T-helper 9 cell (primary cell): ENCODE data around the gene ACVR2A.

Experiments used
- DNase-seq: peaks from one replicate; pipeline ENCODE4 v3.0.0-alpha.2; 2020

ACVR2A gene

DNA sequence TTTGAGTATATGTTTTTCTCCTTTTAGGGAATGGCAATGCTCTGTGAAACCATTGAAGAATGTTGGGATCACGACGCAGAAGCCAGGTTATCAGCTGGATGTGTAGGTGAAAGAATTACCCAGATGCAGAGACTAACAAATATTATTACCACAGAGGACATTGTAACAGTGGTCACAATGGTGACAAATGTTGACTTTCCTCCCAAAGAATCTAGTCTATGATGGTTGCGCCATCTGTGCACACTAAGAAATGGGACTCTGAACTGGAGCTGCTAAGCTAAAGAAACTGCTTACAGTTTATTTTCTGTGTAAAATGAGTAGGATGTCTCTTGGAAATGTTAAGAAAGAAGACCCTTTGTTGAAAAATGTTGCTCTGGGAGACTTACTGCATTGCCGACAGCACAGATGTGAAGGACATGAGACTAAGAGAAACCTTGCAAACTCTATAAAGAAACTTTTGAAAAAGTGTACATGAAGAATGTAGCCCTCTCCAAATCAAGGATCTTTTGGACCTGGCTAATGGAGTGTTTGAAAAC, 82.3 kb downstream of the ACVR2A start:
- no peak for DNase-seq

DNA sequence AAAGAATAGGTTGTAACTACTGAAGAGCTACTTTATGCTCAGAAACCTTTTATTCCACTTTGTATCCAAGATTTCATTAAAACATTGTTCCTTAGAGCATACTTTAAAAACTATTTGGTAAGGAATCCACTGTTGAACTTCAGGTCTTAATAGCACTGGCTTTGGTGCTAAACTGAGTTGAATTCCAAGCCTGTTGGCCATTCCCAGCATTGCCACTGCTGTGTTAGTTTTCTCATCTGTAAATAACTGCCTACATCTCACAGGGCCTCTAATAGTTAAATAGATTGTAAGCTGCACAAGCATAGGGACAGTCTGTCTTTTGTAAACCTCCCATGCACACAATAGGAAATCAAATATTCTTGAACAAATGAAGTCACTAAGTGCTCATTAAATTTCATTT, 89.1 kb downstream of the ACVR2A start:
- no peak for DNase-seq

- DNase-seq: no peak
Measured at GRCh38 chr2:147934881-147935620, 90.2 kb downstream of the ACVR2A start.

DNA sequence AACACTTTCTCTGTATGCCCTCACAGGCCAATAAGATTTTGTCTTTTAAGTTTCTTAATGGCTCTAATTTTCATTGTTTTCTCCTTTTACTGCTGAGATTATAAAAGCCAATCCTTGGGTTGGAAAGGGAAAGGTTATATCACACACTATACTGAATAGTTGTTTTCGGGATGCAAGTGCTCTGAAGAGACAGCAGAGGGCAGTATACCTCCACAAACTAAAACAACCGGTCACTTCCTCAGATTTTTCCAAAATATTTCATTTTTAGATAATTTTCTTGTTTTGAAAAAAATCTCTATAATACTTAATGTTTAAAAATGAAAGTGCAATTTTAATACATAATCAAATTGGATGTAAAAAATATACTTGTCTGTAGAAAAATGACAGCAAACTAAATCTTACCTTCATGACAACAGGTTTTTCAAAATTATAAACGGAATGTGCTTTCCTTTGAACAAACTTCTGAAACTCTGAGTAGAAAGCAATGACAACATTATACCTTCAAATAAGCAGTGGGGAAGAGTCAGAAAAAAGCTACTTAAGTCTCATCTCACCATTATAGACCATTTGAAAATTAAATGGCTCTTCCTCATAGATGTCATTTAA, 93.0 kb downstream of the ACVR2A start:
- no peak for DNase-seq

- no peak for DNase-seq
Measured at GRCh38 chr2:147939313-147939712, 94.5 kb downstream of the ACVR2A start.

DNA sequence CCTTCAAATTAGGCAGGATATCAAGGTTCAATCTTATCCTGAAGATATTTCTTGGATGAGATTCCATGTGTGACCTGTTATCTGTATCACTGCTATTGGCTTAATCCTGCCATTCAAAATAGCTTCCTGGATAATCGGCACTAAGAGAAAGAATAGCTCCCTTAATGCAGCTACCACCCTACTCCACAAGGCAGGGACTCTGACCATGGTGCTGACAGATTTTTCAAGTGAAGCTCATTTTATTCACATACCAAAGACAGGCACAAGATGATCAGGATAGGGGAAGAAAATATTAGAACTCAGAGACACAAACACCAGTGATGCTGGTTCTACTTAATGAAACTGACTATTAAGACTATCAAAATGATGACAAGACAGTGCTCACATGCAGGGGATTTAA, 100.8 kb downstream of the ACVR2A start:
- DNase-seq: no peak

DNA sequence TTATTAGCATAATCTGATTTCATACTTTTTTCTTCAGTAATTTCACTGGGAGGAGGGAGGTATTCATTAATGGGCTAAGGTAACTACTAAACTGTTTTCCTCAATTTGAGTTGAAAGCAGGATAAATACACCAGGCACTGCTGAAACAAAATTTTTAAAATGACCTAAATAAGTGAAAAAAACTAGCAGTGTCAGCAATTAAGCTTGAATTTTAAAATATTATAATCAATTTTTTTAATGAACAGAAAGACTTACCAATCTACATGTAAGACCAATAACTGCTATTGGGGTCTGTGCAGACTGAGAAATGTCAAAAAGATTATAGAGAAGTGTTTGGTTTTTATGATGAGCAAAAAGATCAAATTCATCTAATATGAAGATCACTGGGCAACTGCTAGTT, 107.3 kb downstream of the ACVR2A start:
- no peak for DNase-seq

DNA sequence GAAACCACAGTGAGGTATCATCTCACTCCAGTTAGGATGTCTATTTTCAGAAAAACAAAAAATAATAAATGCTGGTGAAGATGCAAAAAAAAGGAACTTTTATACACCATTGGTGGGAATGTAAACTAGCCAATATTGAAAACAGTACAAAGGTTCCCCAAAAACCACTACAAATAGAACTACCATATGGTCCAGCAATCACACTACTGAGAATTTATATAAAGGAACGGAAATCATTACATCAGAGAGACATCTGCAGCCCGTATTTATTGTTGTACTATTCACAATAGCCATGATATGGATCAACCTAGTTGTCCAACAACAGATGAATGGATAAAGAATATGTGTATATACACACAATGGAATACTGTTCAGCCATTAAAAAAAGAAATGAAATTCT, 123.7 kb downstream of the ACVR2A start:
- no peak for DNase-seq

- no peak for DNase-seq
Measured at GRCh38 chr2:147976102-147976501, 131.3 kb downstream of the ACVR2A start.

DNA sequence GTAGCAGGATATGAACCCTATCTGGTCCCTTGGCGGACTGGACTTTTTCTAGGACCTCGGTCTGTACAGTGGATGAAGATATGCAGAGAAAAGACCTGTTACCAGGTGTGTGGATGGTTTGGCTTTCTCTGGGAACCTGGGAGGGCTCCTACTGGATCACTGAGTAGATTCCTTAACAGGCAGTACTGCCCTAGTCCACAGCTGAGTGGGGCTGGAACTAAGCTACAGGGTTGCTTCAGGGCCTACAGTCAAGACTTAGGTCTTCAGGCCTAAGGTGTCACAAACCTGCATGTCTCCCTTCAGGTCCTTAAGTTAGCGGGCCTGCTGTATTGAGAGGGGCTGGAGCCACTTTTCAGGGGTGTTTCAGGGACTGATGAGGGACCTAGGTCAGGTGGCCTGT, 132.8 kb downstream of the ACVR2A start:
- no peak for DNase-seq
